Measurements from ENCODE around the gene PRSS38.
"Not testable (repeated sequence)": the region's sequence is repeated elsewhere in the genome, so short reads cannot be mapped to it uniquely, and the experiment has no call there.

The PRSS38 gene

GRCh38 chr1:227854189-227854588, 38.7 kb downstream of the PRSS38 start:
- TF ChIP-seq, protein P1, sequence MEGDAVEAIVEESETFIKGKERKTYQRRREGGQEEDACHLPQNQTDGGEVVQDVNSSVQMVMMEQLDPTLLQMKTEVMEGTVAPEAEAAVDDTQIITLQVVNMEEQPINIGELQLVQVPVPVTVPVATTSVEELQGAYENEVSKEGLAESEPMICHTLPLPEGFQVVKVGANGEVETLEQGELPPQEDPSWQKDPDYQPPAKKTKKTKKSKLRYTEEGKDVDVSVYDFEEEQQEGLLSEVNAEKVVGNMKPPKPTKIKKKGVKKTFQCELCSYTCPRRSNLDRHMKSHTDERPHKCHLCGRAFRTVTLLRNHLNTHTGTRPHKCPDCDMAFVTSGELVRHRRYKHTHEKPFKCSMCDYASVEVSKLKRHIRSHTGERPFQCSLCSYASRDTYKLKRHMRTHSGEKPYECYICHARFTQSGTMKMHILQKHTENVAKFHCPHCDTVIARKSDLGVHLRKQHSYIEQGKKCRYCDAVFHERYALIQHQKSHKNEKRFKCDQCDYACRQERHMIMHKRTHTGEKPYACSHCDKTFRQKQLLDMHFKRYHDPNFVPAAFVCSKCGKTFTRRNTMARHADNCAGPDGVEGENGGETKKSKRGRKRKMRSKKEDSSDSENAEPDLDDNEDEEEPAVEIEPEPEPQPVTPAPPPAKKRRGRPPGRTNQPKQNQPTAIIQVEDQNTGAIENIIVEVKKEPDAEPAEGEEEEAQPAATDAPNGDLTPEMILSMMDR (IDR thresholded peaks at IDR 0.05; ENCODE audit: low read length, missing control alignments): no peak
- H3K4me3 ChIP-seq (replicated peaks; ENCODE audit: low read depth, low read length): no peak overlapping the region
- no peak for DNase-seq (ENCODE audit: low read depth)

DNA sequence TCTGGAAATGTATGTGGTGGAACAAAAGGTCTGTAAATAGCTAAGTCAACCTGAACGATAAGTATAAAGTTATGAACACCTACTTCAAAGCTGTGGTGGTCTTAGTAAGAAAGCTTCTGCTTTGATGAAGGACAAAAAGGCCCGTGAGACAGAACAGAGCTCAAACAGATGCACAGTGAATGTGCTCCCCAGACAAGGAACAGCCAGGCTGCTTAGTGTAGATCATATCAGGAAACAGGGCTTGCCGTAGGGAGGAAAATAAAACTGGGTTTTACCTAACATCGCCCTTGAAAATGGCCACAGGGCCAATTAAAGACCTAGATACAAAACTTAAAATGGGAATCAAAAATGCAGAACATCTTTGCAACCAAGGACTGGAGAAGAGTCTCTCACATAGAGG, 40.2 kb downstream of the PRSS38 start:
- TF ChIP-seq, protein P1 (IDR thresholded peaks at IDR 0.05; ENCODE audit: low read length, missing control alignments): no peak
- H3K4me3 ChIP-seq (replicated peaks; ENCODE audit: low read depth, low read length): no peak overlapping the region
- no peak for DNase-seq (ENCODE audit: low read depth)

DNA sequence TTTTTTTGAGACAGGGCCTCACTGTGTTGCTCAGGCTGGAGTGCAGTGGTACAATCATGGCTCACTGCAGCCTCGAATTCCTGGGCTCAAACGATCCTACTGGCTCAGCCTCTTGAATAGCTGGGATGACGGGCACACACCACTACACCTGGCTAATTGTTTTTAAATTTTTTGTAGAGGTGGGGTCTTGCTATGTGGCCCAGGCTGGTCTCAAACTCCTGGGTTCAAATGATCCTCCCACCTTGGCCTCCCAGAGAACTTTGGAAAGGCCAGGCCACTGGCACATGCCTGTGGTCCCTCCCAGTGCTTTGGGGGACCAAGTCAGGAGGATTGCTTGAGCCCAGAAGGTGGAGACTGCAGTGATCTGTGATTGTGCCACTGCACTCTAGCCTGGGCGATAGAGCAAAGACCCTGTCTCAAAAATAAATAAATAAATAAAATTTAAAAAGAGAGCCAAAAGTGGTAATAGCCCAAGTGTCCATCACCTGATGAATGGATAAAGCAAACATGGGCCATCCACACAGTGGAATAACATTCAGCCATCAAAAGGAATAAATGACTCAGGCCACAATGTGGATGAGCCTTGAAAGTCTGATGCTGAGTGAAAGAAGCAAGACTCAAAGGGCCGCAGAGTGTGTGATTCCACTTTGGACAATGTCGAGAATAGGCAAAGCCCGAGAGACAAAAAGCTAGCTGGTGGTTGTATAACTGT, 40.8 kb downstream of the PRSS38 start:
- no peak for DNase-seq (ENCODE audit: low read depth)
- TF ChIP-seq, protein P1 (IDR thresholded peaks at IDR 0.05; ENCODE audit: low read length, missing control alignments): no peak
- H3K4me3 ChIP-seq (replicated peaks; ENCODE audit: low read depth, low read length): no peak overlapping the region

DNA sequence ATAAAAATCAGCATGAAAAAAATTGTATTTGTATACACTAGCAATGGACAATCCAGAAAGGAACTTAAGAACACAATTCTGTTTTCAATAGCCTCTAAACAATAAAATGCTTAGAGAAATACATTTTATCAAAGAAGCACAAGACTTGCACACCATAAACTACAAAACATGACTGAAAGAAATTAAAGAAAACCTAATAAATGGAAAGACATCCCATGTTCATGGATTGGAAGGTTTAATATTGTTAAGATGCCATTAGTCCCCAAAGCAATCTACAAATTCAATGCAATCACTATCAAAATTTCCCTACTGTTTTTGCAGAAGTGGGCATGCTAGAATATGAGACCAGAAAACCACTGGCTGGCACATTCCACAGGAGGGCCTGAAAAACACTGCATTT, 49.4 kb downstream of the PRSS38 start:
- DNase-seq (ENCODE audit: low read depth): no peak
- no peak overlapping the region for H3K4me3 ChIP-seq (replicated peaks; ENCODE audit: low read depth, low read length)
- TF ChIP-seq, protein P1 (IDR thresholded peaks at IDR 0.05; ENCODE audit: low read length, missing control alignments): no peak

- TF ChIP-seq, protein P1 (IDR thresholded peaks at IDR 0.05; ENCODE audit: low read length, missing control alignments): no peak
- H3K4me3 ChIP-seq (replicated peaks; ENCODE audit: low read depth, low read length): no peak overlapping the region
- DNase-seq (ENCODE audit: low read depth): no peak
Measured at GRCh38 chr1:227869279-227869842, 53.9 kb downstream of the PRSS38 start.

DNA sequence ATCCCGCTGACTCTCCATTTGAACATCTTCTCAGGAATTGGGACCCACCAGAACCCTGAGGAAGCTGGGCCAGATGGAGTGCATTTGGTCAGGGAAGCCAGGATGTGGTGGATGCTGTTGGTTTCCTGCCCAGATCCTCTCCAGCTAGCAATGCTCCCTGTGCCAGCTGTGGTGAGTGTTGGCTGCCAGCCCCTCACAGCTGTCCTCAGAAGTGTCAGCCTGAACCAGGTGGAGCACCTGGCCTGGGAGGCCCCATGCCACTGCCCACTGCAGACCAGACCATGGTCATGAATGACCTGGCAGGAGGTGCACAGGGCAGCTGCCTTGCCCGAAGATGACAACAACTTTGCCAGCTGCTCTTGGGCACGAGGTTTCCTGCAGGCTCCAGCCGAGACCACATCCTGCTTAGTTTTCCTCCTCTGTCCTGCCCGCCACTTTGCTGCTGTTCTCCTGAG, 54.4 kb downstream of the PRSS38 start:
- no peak overlapping the region for H3K4me3 ChIP-seq (replicated peaks; ENCODE audit: low read depth, low read length)
- no peak for DNase-seq (ENCODE audit: low read depth)
- TF ChIP-seq, protein P1 (IDR thresholded peaks at IDR 0.05; ENCODE audit: low read length, missing control alignments): no peak

- no peak overlapping the region for H3K4me3 ChIP-seq (replicated peaks; ENCODE audit: low read depth, low read length)
- TF ChIP-seq, protein P1 (IDR thresholded peaks at IDR 0.05; ENCODE audit: low read length, missing control alignments): no peak
- DNase-seq (ENCODE audit: low read depth): no peak
Measured at GRCh38 chr1:227870366-227870765, 54.9 kb downstream of the PRSS38 start.

DNA sequence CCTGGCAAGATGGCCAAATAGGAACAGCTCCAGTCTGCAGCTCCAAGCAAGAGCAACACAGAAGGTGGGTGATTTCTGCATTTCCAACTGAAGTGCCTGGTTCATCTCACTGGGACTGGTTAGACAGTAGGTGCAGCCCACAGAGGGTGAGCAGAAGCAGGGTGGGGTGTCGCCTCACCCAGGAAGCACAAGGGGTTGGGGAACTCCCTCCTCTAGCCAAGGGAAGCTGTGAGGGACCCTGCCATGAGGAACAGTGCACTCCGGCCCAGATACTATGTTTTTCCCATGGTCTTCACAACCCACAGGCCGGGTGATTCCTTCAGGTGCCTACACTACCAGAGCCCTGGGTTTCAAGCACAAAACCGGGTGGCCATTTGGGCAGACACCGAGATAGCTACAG, 56.4 kb downstream of the PRSS38 start:
- not testable (repeated sequence) for H3K4me3 ChIP-seq (replicated peaks; ENCODE audit: low read depth, low read length); DNase-seq (ENCODE audit: low read depth)

GRCh38 chr1:227877810-227878209, 62.3 kb downstream of the PRSS38 start:
- not testable (repeated sequence) for DNase-seq (ENCODE audit: low read depth); H3K4me3 ChIP-seq (replicated peaks; ENCODE audit: low read depth, low read length)

All from fibroblast of pulmonary artery (primary cell).